HepG2 (cell line): ENCODE data around the gene PPFIA3. TPM values are rescaled to one million over a fixed set of nuclear protein-coding genes. Genes with fewer than 3 reads are reported as not detected.

Source experiments
- ASH2L ChIP-seq: fragments of 300-600, 200-600 bp; sonication (generic); IDR thresholded peaks from 2 replicates; pipeline ENCODE4 v1.7.0; 2017; ENCODE audit warnings: low read depth, mild to moderate bottlenecking, moderate library complexity, mixed read lengths, low read length; ENCODE audit not compliant: insufficient read length
- ATF7 ChIP-seq, 2 experiments: fragments of 450-650 bp in 1 of 2; sonication (generic) in 1 of 2; formaldehyde crosslinking in 1 of 2; IDR thresholded peaks; 2 replicates each; pipeline versions ENCODE4 v1.4.0 to v1.6.1; 2016 to 2020; ENCODE audit warnings: antibody characterized with exemption in 1 of 2, mild to moderate bottlenecking in 1 of 2, missing genetic modification reagents in 1 of 2
- BCL3 ChIP-seq: sonication (generic); formaldehyde crosslinking; IDR thresholded peaks from 2 replicates; pipeline ENCODE4 v1.5.1; 2020; ENCODE audit warnings: mild to moderate bottlenecking, missing genetic modification reagents, moderate library complexity
- HDAC2 ChIP-seq: sonication (generic); formaldehyde crosslinking; IDR thresholded peaks from 2 replicates; pipeline ENCODE4 v1.4.0; 2020; ENCODE audit warnings: missing genetic modification reagents
- MAX ChIP-seq: IDR thresholded peaks from 2 replicates; pipeline ENCODE4 v1.6.1; 2012; ENCODE audit warnings: inconsistent platforms
- MEIS1 ChIP-seq: sonication (generic); formaldehyde crosslinking; IDR thresholded peaks from 2 replicates; pipeline ENCODE4 v1.9.0; 2021; ENCODE audit warnings: mild to moderate bottlenecking, missing genetic modification reagents, moderate library complexity, borderline replicate concordance
- MTF2 ChIP-seq: sonication (generic); formaldehyde crosslinking; IDR thresholded peaks from 2 replicates; pipeline ENCODE4 v1.5.0; 2020; ENCODE audit warnings: missing genetic modification reagents, borderline replicate concordance
- SIN3A ChIP-seq: IDR thresholded peaks from 2 replicates; pipeline ENCODE4 v1.6.1; 2011; ENCODE audit warnings: low read depth, mild to moderate bottlenecking, control low read depth, low read length, borderline replicate concordance
- STAT6 ChIP-seq: sonication (generic); formaldehyde crosslinking; IDR thresholded peaks from 2 replicates; pipeline ENCODE4 v1.4.0; 2020; ENCODE audit warnings: missing genetic modification reagents, mild to moderate bottlenecking, borderline replicate concordance
- ZNF225 ChIP-seq: sonication (generic); formaldehyde crosslinking; IDR thresholded peaks from 2 replicates; pipeline ENCODE4 v1.4.0; 2020; ENCODE audit warnings: mild to moderate bottlenecking, missing genetic modification reagents
- ZNF44 ChIP-seq: sonication (generic); formaldehyde crosslinking; IDR thresholded peaks from 2 replicates; pipeline ENCODE4 v1.5.1; 2020; ENCODE audit warnings: mild to moderate bottlenecking, missing genetic modification reagents
- polyA plus RNA-seq, 8 experiments: library from polyadenylated mRNA; depleted of rRNA in 3 of 8; stranded (reverse) in 7 of 8; unstranded in 1 of 8; fragments of >200 nt; fragmentation: Illumina TruSeq in 4 of 8; extraction: Trizol in 4 of 8; gene quantifications; 2 replicates each; pipeline versions ENCODE4 v1.2.1 to v1.2.3, GENCODE V29; 2011 to 2016; ENCODE audit warnings: low read depth in 4 of 8, missing spikeins in 1 of 8, mixed read lengths in 1 of 8; ENCODE audit not compliant: insufficient read depth in 1 of 8
- total RNA-seq, 5 experiments: library from RNA; depleted of rRNA; stranded (reverse); fragments of >200 nt; fragmentation: Illumina TruSeq; extraction: Trizol; gene quantifications; 2 replicates each; pipeline ENCODE4 v1.2.3, GENCODE V29; 2016; ENCODE audit warnings: low read depth in 1 of 5
- TF ChIP-seq, protein P1 (sequence below): sonication (generic); formaldehyde crosslinking; IDR thresholded peaks from 2 replicates; pipeline ENCODE4 v1.4.0; 2020; ENCODE audit warnings: missing genetic modification reagents
- TF ChIP-seq, protein P2 (sequence below): sonication (generic); formaldehyde crosslinking; IDR thresholded peaks from 2 replicates; pipeline ENCODE4 v1.5.1; 2020; ENCODE audit warnings: missing genetic modification reagents, mild to moderate bottlenecking, borderline replicate concordance

PPFIA3 gene
- total and polyA plus RNA-seq, 2 of the 13 experiments (the other 11 are each of a cell fraction or from before 2014, with no cell fraction given): 6.7 to 8.6 TPM

GRCh38 chr19:49085020-49085867, 34.1 kb upstream of the PPFIA3 start, which contains the start of gene SNRNP70 (continued):
- no peak; the same call in 1 of the 2 replicates for TF ChIP-seq STAT6 (CRISPR knock-in tag)
- TF ChIP-seq ZNF44 (CRISPR knock-in tag): no peak
- peak; percentile 90 for TF ChIP-seq MAX
- TF ChIP-seq, protein P1, sequence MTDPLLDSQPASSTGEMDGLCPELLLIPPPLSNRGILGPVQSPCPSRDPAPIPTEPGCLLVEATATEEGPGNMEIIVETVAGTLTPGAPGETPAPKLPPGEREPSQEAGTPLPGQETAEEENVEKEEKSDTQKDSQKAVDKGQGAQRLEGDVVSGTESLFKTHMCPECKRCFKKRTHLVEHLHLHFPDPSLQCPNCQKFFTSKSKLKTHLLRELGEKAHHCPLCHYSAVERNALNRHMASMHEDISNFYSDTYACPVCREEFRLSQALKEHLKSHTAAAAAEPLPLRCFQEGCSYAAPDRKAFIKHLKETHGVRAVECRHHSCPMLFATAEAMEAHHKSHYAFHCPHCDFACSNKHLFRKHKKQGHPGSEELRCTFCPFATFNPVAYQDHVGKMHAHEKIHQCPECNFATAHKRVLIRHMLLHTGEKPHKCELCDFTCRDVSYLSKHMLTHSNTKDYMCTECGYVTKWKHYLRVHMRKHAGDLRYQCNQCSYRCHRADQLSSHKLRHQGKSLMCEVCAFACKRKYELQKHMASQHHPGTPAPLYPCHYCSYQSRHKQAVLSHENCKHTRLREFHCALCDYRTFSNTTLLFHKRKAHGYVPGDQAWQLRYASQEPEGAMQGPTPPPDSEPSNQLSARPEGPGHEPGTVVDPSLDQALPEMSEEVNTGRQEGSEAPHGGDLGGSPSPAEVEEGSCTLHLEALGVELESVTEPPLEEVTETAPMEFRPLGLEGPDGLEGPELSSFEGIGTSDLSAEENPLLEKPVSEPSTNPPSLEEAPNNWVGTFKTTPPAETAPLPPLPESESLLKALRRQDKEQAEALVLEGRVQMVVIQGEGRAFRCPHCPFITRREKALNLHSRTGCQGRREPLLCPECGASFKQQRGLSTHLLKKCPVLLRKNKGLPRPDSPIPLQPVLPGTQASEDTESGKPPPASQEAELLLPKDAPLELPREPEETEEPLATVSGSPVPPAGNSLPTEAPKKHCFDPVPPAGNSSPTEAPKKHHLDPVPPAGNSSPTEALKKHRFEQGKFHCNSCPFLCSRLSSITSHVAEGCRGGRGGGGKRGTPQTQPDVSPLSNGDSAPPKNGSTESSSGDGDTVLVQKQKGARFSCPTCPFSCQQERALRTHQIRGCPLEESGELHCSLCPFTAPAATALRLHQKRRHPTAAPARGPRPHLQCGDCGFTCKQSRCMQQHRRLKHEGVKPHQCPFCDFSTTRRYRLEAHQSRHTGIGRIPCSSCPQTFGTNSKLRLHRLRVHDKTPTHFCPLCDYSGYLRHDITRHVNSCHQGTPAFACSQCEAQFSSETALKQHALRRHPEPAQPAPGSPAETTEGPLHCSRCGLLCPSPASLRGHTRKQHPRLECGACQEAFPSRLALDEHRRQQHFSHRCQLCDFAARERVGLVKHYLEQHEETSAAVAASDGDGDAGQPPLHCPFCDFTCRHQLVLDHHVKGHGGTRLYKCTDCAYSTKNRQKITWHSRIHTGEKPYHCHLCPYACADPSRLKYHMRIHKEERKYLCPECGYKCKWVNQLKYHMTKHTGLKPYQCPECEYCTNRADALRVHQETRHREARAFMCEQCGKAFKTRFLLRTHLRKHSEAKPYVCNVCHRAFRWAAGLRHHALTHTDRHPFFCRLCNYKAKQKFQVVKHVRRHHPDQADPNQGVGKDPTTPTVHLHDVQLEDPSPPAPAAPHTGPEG (CRISPR knock-in tag): peak; percentile 71; the same call in 1 of the 2 replicates
- TF ChIP-seq ATF7 (IDR thresholded peaks at IDR 0.05): no peak
- TF ChIP-seq ATF7 (CRISPR knock-in tag; IDR thresholded peaks at IDR 0.05): no peak
- TF ChIP-seq, protein P2, sequence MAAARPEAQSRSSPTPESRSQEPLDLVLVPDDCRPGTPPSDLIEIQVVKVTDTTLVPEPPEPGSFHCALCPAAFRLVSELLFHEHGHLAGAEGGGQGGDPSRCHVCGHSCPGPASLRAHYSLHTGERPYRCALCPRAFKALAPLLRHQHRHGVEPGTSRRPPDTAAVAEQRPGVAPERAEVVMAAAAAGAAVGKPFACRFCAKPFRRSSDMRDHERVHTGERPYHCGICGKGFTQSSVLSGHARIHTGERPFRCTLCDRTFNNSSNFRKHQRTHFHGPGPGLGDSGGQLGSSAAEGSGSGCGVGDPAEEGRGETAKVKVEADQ: peak; percentile 22; the same call in 1 of the 2 replicates
- peak; percentile 92 for TF ChIP-seq MEIS1 (CRISPR knock-in tag)
- peak; percentile 59; the same call in 1 of the 2 replicates for TF ChIP-seq BCL3 (CRISPR knock-in tag)
- peak; percentile 23; the same call in 1 of the 2 replicates for TF ChIP-seq SIN3A
- no peak for TF ChIP-seq ZNF225 (CRISPR knock-in tag)
- TF ChIP-seq ASH2L: peak; percentile 77
- no peak; the same call in 1 of the 2 replicates for TF ChIP-seq HDAC2 (CRISPR knock-in tag)
- no peak for TF ChIP-seq MTF2 (CRISPR knock-in tag)
